MM.1S (cell line): Measurements from ENCODE around the gene KCNQ1.

ENCODE experiments used
- DNase-seq: peaks from one replicate; pipeline ENCODE4 v3.0.0-alpha.2; 2015
- H2AFZ ChIP-seq: fragments of 300-600 bp; sonication (generic); 2 replicates; pipeline ENCODE4 v1.6.0; 2016; ENCODE audit warnings: antibody characterized with exemption, low read length
- H3F3A ChIP-seq: fragments of 300-600 bp; sonication (generic); 2 replicates; pipeline ENCODE4 v1.6.1; 2016; ENCODE audit warnings: mild to moderate bottlenecking, antibody characterized with exemption, low read length, moderate library complexity, mixed read lengths; ENCODE audit not compliant: insufficient read depth
- H3K27ac ChIP-seq: fragments of 300-600 bp; sonication (generic); 2 replicates; pipeline ENCODE4 v1.5.1; 2016; ENCODE audit warnings: mild to moderate bottlenecking, low read length
- H3K27me3 ChIP-seq: fragments of 300-600 bp; sonication (generic); replicated peaks from 2 replicates; pipeline ENCODE4 v1.6.0; 2016; ENCODE audit warnings: low read length; ENCODE audit not compliant: insufficient read depth
- H3K36me3 ChIP-seq: fragments of 300-600 bp; sonication (generic); replicated peaks from 2 replicates; pipeline ENCODE4 v1.6.1; 2016; ENCODE audit warnings: mild to moderate bottlenecking, low read length, mixed read lengths; ENCODE audit not compliant: insufficient read depth
- H3K4me1 ChIP-seq: fragments of 300-600 bp; sonication (generic); 2 replicates; pipeline ENCODE4 v1.6.1; 2016; ENCODE audit warnings: low read length, mixed read lengths
- H3K4me2 ChIP-seq: fragments of 300-600 bp; sonication (generic); 2 replicates; pipeline ENCODE4 v1.6.0; 2016; ENCODE audit warnings: low read depth, low read length
- H3K4me3 ChIP-seq: fragments of 300-600 bp; sonication (generic); 2 replicates; pipeline ENCODE4 v1.5.1; 2016; ENCODE audit warnings: low read length, mixed read lengths
- H3K79me2 ChIP-seq: fragments of 300-600 bp; sonication (generic); 2 replicates; pipeline ENCODE4 v1.6.1; 2016; ENCODE audit warnings: mixed run types, low read length, mixed read lengths
- H3K9ac ChIP-seq: fragments of 300-600 bp; sonication (generic); 2 replicates; pipeline ENCODE4 v1.6.1; 2016; ENCODE audit warnings: low read length, mixed read lengths
- H3K9me2 ChIP-seq: fragments of 300-600 bp; sonication (generic); replicated peaks from 2 replicates; pipeline ENCODE4 v1.6.1; 2016; ENCODE audit warnings: mild to moderate bottlenecking, low read length, mixed read lengths; ENCODE audit not compliant: insufficient read depth
- H3K9me3 ChIP-seq: fragments of 300-600 bp; sonication (generic); replicated peaks from 2 replicates; pipeline ENCODE4 v1.6.1; 2016; ENCODE audit warnings: mild to moderate bottlenecking, low read length, mixed read lengths; ENCODE audit not compliant: insufficient read depth
- H4K20me1 ChIP-seq: fragments of 300-600 bp; sonication (generic); 2 replicates; pipeline ENCODE4 v1.6.1; 2016; ENCODE audit warnings: mild to moderate bottlenecking, low read length, moderate library complexity, mixed read lengths; ENCODE audit not compliant: insufficient read depth
- CTCF ChIP-seq: fragments of 300-600 bp; sonication (generic); IDR thresholded peaks from 2 replicates; pipeline ENCODE4 v1.5.1; 2016; ENCODE audit warnings: antibody characterized with exemption, low read length, mixed read lengths
- EZH2 ChIP-seq: fragments of 300-600 bp; sonication (generic); optimal IDR thresholded peaks from 2 replicates; pipeline ENCODE3; 2017; ENCODE audit warnings: low read depth, mild to moderate bottlenecking, antibody characterized with exemption, low read length, mixed read lengths
- EZH2phosphoT487 ChIP-seq: fragments of 300-600 bp; sonication (generic); IDR thresholded peaks from 2 replicates; pipeline ENCODE4 v1.6.1; 2018; ENCODE audit warnings: antibody characterized with exemption, low read length

Gene KCNQ1

GRCh38 chr11:2708151-2708581 is 263.4 kb downstream of the KCNQ1 start:
- H3K27ac ChIP-seq, result no peak overlapping the region
- H3K9ac ChIP-seq, result no peak overlapping the region
- no peak overlapping the region for H3K4me3 ChIP-seq
- H4K20me1 ChIP-seq, result no peaks in the 10 kb centered on the region
- no peaks in the 10 kb centered on the region for H3K36me3 ChIP-seq
- no peaks in the 10 kb centered on the region for H3K9me3 ChIP-seq
- H3K27me3 ChIP-seq, result no peaks in the 10 kb centered on the region
- no peak overlapping the region for H3K4me2 ChIP-seq
- no peaks in the 10 kb centered on the region for H3K4me1 ChIP-seq
- DNase-seq, result no peak
- TF ChIP-seq CTCF (no peak), EZH2phosphoT487 (no peak), EZH2 (no peak)
- no peaks in the 10 kb centered on the region for H3K9me2 ChIP-seq
- no peak overlapping the region for H2AFZ ChIP-seq
- H3F3A ChIP-seq, result no peaks in the 10 kb centered on the region
- no peaks in the 10 kb centered on the region for H3K79me2 ChIP-seq

- Histone ChIP-seq H3K9ac (no peak overlapping the region), H2AFZ (no peak overlapping the region), H3K4me3 (no peak overlapping the region), H4K20me1 (no peaks in the 10 kb centered on the region), H3F3A (no peaks in the 10 kb centered on the region), H3K79me2 (no peaks in the 10 kb centered on the region), H3K9me3 (no peaks in the 10 kb centered on the region), H3K27me3 (no peaks in the 10 kb centered on the region), H3K4me1 (no peaks in the 10 kb centered on the region), H3K27ac (no peak overlapping the region), H3K36me3 (no peaks in the 10 kb centered on the region), H3K9me2 (no peaks in the 10 kb centered on the region), H3K4me2 (no peak overlapping the region)
- TF ChIP-seq EZH2phosphoT487 (no peak), CTCF (no peak), EZH2 (no peak)
- no peak for DNase-seq
Observed at GRCh38 chr11:2708757-2709281, 264.0 kb downstream of the KCNQ1 start.

GRCh38 chr11:2709429-2709828 is 264.6 kb downstream of the KCNQ1 start:
- Histone ChIP-seq H3K9me2 (no peaks in the 10 kb centered on the region), H3K27ac (no peak overlapping the region), H3K9ac (no peak overlapping the region), H3K79me2 (no peaks in the 10 kb centered on the region), H3K36me3 (no peaks in the 10 kb centered on the region), H3K4me3 (no peak overlapping the region), H3K4me2 (no peak overlapping the region), H2AFZ (no peak overlapping the region), H3K9me3 (no peaks in the 10 kb centered on the region), H3F3A (no peaks in the 10 kb centered on the region), H3K27me3 (no peaks in the 10 kb centered on the region), H4K20me1 (no peaks in the 10 kb centered on the region), H3K4me1 (no peaks in the 10 kb centered on the region)
- TF ChIP-seq CTCF, result no peak
- no peak for TF ChIP-seq EZH2phosphoT487
- TF ChIP-seq EZH2, result no peak
- no peak for DNase-seq
